ENCODE results near the gene HPS1. TPM values are rescaled to one million over a fixed set of nuclear protein-coding genes. Genes with fewer than 3 reads are reported as not detected.

The HPS1 gene
- total RNA-seq, 1 donor from 2014 or later, result 34.7 TPM

DNA sequence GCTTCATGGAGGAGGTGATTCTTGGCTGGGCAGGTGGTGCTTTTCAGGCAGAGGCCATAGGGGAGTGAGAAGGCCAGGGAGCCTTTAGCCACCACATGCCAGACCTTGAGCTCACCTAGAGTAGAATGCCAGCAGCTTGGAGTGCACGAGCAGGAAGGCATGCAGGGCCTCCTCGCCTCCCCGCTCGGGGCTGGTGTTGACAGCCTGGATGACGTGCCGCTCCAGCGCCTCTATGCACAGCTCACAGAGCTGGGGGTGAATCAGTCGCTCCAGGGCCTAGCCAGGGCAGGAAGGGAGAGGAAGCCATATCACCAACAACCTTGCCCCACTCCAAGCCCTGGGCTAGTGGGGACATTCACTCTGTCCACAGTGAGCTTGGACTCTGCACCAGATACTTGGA, 15.7 kb downstream of the HPS1 start:
- Histone ChIP-seq H4K20me1 (ENCODE audit: insufficient read depth, low read length) (no peaks in the 10 kb centered on the region), H3K27me3 (ENCODE audit: insufficient read depth, low read length) (no peaks in the 10 kb centered on the region), H3K4me2 (ENCODE audit: low read length) (no peak overlapping the region), H3K79me2 (ENCODE audit: insufficient read depth, low read length) (no peaks in the 10 kb centered on the region), H3K4me1 (ENCODE audit: insufficient read depth, low read length) (peaks cover 12% of the 10 kb centered on the region), H3K9me3 (ENCODE audit: insufficient read depth, low read depth, low read length) (peaks cover 3% of the 10 kb centered on the region), H3K36me3 (ENCODE audit: insufficient read depth, low read length) (peaks cover 16% of the 10 kb centered on the region), H3K9ac (ENCODE audit: low read length) (no peak overlapping the region), H3K4me3 (ENCODE audit: insufficient read depth, low read depth, low read length) (no peak overlapping the region), H3K27ac (ENCODE audit: low read depth, low read length) (no peak overlapping the region), H2AFZ (ENCODE audit: low read depth, low read length) (no peak overlapping the region)
- peaks cover 31% of the 10 kb centered on the region for H3K36me3 Mint-ChIP-seq (ENCODE audit: low read depth, unreplicated experiment)
- H3K27ac Mint-ChIP-seq (ENCODE audit: unreplicated experiment), result no peak overlapping the region
- no peak overlapping the region for H3K4me3 Mint-ChIP-seq (ENCODE audit: unreplicated experiment)
- peaks cover 8% of the 10 kb centered on the region for H3K4me1 Mint-ChIP-seq (ENCODE audit: low read depth, unreplicated experiment)
- no peak for DNase-seq (ENCODE audit: low read depth)
- no peak for FAIRE-seq
- TF ChIP-seq, protein P1, sequence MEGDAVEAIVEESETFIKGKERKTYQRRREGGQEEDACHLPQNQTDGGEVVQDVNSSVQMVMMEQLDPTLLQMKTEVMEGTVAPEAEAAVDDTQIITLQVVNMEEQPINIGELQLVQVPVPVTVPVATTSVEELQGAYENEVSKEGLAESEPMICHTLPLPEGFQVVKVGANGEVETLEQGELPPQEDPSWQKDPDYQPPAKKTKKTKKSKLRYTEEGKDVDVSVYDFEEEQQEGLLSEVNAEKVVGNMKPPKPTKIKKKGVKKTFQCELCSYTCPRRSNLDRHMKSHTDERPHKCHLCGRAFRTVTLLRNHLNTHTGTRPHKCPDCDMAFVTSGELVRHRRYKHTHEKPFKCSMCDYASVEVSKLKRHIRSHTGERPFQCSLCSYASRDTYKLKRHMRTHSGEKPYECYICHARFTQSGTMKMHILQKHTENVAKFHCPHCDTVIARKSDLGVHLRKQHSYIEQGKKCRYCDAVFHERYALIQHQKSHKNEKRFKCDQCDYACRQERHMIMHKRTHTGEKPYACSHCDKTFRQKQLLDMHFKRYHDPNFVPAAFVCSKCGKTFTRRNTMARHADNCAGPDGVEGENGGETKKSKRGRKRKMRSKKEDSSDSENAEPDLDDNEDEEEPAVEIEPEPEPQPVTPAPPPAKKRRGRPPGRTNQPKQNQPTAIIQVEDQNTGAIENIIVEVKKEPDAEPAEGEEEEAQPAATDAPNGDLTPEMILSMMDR (IDR thresholded peaks at IDR 0.05; ENCODE audit: insufficient read depth, low read depth, low read length), result no peak
- no peak for TF ChIP-seq EZH2 (IDR thresholded peaks at IDR 0.05; ENCODE audit: insufficient read depth, low read length)
- H3K27me3 Mint-ChIP-seq (ENCODE audit: low read depth, unreplicated experiment), result no peaks in the 10 kb centered on the region
- peaks cover 7% of the 10 kb centered on the region for H3K9me3 Mint-ChIP-seq (ENCODE audit: unreplicated experiment)

DNA sequence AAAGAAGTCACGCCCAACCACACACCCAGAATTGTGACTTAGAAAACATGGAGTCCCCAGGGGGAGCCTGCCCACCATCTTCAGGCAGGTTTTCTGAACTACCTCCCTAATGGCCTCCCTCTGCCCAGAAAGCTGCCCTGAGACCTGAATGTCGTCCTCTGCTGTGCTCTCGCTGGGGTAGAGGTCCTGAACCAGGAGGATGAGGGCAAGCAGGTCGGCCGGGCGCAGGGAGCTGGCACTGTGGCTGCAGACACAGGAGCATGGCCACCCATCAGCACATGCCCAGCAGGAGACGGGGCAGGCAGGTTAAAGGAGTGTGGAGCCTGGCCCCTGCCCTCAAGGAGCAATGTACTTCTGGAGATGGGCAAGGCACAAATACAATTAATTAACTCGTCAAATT, 16.3 kb downstream of the HPS1 start:
- H3K79me2 ChIP-seq (ENCODE audit: insufficient read depth, low read length), result no peaks in the 10 kb centered on the region
- no peak overlapping the region for H2AFZ ChIP-seq (ENCODE audit: low read depth, low read length)
- DNase-seq (ENCODE audit: low read depth) (no peak), FAIRE-seq (no peak)
- H3K4me1 Mint-ChIP-seq (ENCODE audit: low read depth, unreplicated experiment), result peaks cover 8% of the 10 kb centered on the region
- peaks cover 16% of the 10 kb centered on the region for H3K36me3 ChIP-seq (ENCODE audit: insufficient read depth, low read length)
- no peak overlapping the region for H3K9ac ChIP-seq (ENCODE audit: low read length)
- peaks cover 3% of the 10 kb centered on the region for H3K9me3 ChIP-seq (ENCODE audit: insufficient read depth, low read depth, low read length)
- peaks cover 5% of the 10 kb centered on the region for H3K9me3 Mint-ChIP-seq (ENCODE audit: unreplicated experiment)
- no peaks in the 10 kb centered on the region for H3K27me3 ChIP-seq (ENCODE audit: insufficient read depth, low read length)
- H3K27ac Mint-ChIP-seq (ENCODE audit: unreplicated experiment), result no peak overlapping the region
- no peaks in the 10 kb centered on the region for H3K27me3 Mint-ChIP-seq (ENCODE audit: low read depth, unreplicated experiment)
- H3K36me3 Mint-ChIP-seq (ENCODE audit: low read depth, unreplicated experiment), result peaks cover 29% of the 10 kb centered on the region
- no peak overlapping the region for H3K4me2 ChIP-seq (ENCODE audit: low read length)
- TF ChIP-seq EZH2 (IDR thresholded peaks at IDR 0.05; ENCODE audit: insufficient read depth, low read length), result no peak
- H3K4me3 Mint-ChIP-seq (ENCODE audit: unreplicated experiment), result no peak overlapping the region
- no peak overlapping the region for H3K27ac ChIP-seq (ENCODE audit: low read depth, low read length)
- no peak overlapping the region for H3K4me3 ChIP-seq (ENCODE audit: insufficient read depth, low read depth, low read length)
- H3K4me1 ChIP-seq (ENCODE audit: insufficient read depth, low read length), result peaks cover 12% of the 10 kb centered on the region
- H4K20me1 ChIP-seq (ENCODE audit: insufficient read depth, low read length), result no peaks in the 10 kb centered on the region

DNA sequence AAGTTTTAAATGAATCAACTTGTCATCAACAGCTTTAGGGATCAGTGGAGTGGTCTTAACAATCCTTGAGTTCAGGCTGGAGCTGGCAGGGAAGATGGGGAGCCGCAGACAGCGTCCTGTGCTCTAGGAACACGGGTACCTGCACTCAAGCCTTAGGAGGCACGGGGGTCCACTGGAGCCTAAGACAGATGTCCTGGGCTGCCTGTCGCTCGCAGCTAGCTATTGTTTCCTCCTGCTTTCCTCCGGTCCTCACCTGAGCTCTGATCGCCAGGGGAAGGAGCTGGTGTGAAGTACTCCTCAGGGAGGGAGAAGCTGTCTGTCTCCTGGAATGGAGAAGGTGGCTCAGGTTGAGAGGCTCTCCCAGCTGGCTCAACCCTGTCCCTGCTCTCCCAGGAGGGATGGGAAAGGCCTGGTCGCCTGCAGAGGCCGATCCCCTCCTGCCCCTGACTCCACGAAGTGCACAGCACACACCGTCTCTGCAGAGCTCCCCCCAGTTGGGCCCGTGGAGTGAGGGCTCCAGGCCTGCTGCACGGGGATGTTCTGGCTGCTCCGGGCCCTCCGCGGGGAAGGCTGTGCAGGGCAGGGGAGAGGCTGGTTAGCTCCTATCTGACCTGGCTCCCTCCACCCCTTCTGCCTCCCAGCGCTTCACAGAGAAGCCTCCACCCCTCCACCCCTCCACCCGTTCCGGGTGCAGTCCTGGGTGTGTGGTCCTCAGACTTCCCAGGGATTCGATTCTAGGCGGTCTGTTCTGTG, 17.2 kb downstream of the HPS1 start:
- Histone ChIP-seq H3K27me3 (ENCODE audit: insufficient read depth, low read length) (no peaks in the 10 kb centered on the region), H2AFZ (ENCODE audit: low read depth, low read length) (no peak overlapping the region), H3K9ac (ENCODE audit: low read length) (no peak overlapping the region), H3K4me2 (ENCODE audit: low read length) (no peak overlapping the region), H3K79me2 (ENCODE audit: insufficient read depth, low read length) (no peaks in the 10 kb centered on the region), H3K36me3 (ENCODE audit: insufficient read depth, low read length) (peaks cover 18% of the 10 kb centered on the region), H4K20me1 (ENCODE audit: insufficient read depth, low read length) (no peaks in the 10 kb centered on the region), H3K9me3 (ENCODE audit: insufficient read depth, low read depth, low read length) (peaks cover 3% of the 10 kb centered on the region), H3K4me3 (ENCODE audit: insufficient read depth, low read depth, low read length) (no peak overlapping the region), H3K27ac (ENCODE audit: low read depth, low read length) (no peak overlapping the region), H3K4me1 (ENCODE audit: insufficient read depth, low read length) (peaks cover 6% of the 10 kb centered on the region)
- DNase-seq (ENCODE audit: low read depth), result no peak
- no peaks in the 10 kb centered on the region for H3K27me3 Mint-ChIP-seq (ENCODE audit: low read depth, unreplicated experiment)
- H3K36me3 Mint-ChIP-seq (ENCODE audit: low read depth, unreplicated experiment), result peaks cover 25% of the 10 kb centered on the region
- TF ChIP-seq, protein P1 (IDR thresholded peaks at IDR 0.05; ENCODE audit: insufficient read depth, low read depth, low read length), result no peak
- TF ChIP-seq EZH2 (IDR thresholded peaks at IDR 0.05; ENCODE audit: insufficient read depth, low read length), result no peak
- no peak for FAIRE-seq
- peaks cover 5% of the 10 kb centered on the region for H3K4me1 Mint-ChIP-seq (ENCODE audit: low read depth, unreplicated experiment)
- no peak overlapping the region for H3K27ac Mint-ChIP-seq (ENCODE audit: unreplicated experiment)
- peaks cover 5% of the 10 kb centered on the region for H3K9me3 Mint-ChIP-seq (ENCODE audit: unreplicated experiment)
- no peak overlapping the region for H3K4me3 Mint-ChIP-seq (ENCODE audit: unreplicated experiment)
